NT2/D1 (cell line): ENCODE measurements around the gene CTSD.

Source experiments
- DNase-seq: peaks from one replicate; pipeline ENCODE4 v3.0.0-alpha.2; 2011; ENCODE audit warnings: low read depth, low spot score
- H3K27me3 ChIP-seq: 2 replicates; pipeline ENCODE4 v1.6.0; 2011; ENCODE audit warnings: mild to moderate bottlenecking; ENCODE audit not compliant: insufficient read length, insufficient read depth
- H3K36me3 ChIP-seq: 2 replicates; pipeline ENCODE4 v1.6.1; 2011; ENCODE audit warnings: mild to moderate bottlenecking, low read length, mixed read lengths; ENCODE audit not compliant: insufficient read depth, insufficient read length
- H3K4me1 ChIP-seq: 2 replicates; pipeline ENCODE4 v1.5.1; 2011; ENCODE audit not compliant: insufficient read depth, insufficient read length
- H3K4me3 ChIP-seq: 2 replicates; pipeline ENCODE4 v1.5.1; 2011; ENCODE audit warnings: low read depth; ENCODE audit not compliant: insufficient read length
- H3K9ac ChIP-seq: 2 replicates; pipeline ENCODE4 v1.6.0; 2011; ENCODE audit warnings: low read depth; ENCODE audit not compliant: insufficient read length
- H3K9me3 ChIP-seq: 2 replicates; pipeline ENCODE4 v1.5.1; 2011; ENCODE audit warnings: mild to moderate bottlenecking, low read length; ENCODE audit not compliant: insufficient read depth
- SUZ12 ChIP-seq: IDR thresholded peaks from 2 replicates; pipeline ENCODE4 v1.6.1; 2011; ENCODE audit not compliant: insufficient read length, insufficient read depth; ENCODE audit errors: extremely low read depth
- YY1 ChIP-seq: IDR thresholded peaks from 2 replicates; pipeline ENCODE4 v1.6.1; 2011; ENCODE audit not compliant: insufficient read length, insufficient read depth
- ZNF274 ChIP-seq: IDR thresholded peaks from 2 replicates; pipeline ENCODE4 v1.6.1; 2011; ENCODE audit warnings: mild to moderate bottlenecking, low read depth, low read length

CTSD gene

DNA sequence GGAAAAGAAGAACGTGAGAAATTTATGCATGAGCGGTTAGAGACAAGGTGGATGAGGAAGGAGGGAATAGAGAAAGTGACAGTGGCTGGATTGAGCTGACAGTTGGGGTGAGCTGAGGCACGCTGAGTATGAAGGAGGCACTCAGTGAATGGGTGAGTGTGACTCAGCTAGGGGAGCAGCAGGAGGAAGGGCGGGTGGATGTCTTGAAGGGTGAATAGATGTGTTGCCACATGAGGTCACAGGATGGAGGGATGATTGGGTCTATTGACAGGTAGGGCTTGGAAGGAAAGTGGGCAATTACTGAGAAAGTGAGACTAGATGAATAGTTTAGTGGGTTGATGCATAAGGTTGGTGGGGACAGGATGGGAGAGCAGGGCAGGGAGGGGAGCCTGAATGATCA lies 21.4 kb downstream of the CTSD start:
- no peak for DNase-seq
- no peak overlapping the region for H3K9ac ChIP-seq
- peaks cover 47% of the 10 kb centered on the region for H3K27me3 ChIP-seq
- no peak overlapping the region for H3K4me3 ChIP-seq
- TF ChIP-seq YY1 (no peak), ZNF274 (no peak), SUZ12 (no peak)
- no peaks in the 10 kb centered on the region for H3K4me1 ChIP-seq
- H3K9me3 ChIP-seq: peaks cover 8% of the 10 kb centered on the region
- no peaks in the 10 kb centered on the region for H3K36me3 ChIP-seq

GRCh38 chr11:1741741-1742140 lies 22.0 kb downstream of the CTSD start:
- Histone ChIP-seq H3K36me3 (no peaks in the 10 kb centered on the region), H3K4me3 (no peak overlapping the region), H3K27me3 (peaks cover 53% of the 10 kb centered on the region), H3K9ac (no peak overlapping the region), H3K4me1 (no peaks in the 10 kb centered on the region), H3K9me3 (peaks cover 15% of the 10 kb centered on the region)
- no peak for DNase-seq
- TF ChIP-seq SUZ12 (no peak), ZNF274 (no peak), YY1 (no peak)

- no peak overlapping the region for H3K9ac ChIP-seq
- H3K9me3 ChIP-seq: peaks cover 19% of the 10 kb centered on the region
- H3K4me1 ChIP-seq: no peaks in the 10 kb centered on the region
- peaks cover 61% of the 10 kb centered on the region for H3K27me3 ChIP-seq
- no peak for DNase-seq
- TF ChIP-seq YY1: no peak
- no peak for TF ChIP-seq SUZ12
- TF ChIP-seq ZNF274: no peak
- no peak overlapping the region for H3K4me3 ChIP-seq
- no peaks in the 10 kb centered on the region for H3K36me3 ChIP-seq
These were observed 22.8 kb downstream of the CTSD start for GRCh38 chr11:1740786-1741530.

DNA sequence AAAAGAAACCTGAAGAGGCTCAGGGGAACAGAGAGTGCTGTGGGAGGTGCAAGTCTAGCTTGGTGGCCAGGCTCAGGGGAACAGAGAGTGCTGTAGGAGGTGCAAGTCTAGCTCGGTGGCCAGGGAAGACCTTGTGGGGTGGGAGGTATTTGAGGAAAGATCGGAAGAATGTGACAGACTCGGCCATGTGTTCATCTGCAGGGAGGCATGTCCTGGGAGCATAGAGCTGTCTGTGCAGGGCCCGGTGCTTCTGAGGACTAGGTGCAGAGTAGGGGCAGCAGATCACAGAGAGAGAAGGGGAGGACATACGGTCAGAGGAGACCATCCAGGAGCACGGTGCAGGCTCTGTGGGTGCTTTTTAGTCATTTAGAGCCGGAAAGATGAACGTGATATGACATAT lies 24.2 kb downstream of the CTSD start:
- Histone ChIP-seq H3K36me3 (no peaks in the 10 kb centered on the region), H3K4me3 (no peak overlapping the region), H3K27me3 (peaks cover 71% of the 10 kb centered on the region), H3K4me1 (no peaks in the 10 kb centered on the region), H3K9me3 (peaks cover 15% of the 10 kb centered on the region), H3K9ac (no peak overlapping the region)
- no peak for DNase-seq
- no peak for TF ChIP-seq SUZ12
- TF ChIP-seq ZNF274: no peak
- TF ChIP-seq YY1: no peak

- TF ChIP-seq YY1 (no peak), ZNF274 (no peak), SUZ12 (no peak)
- H3K27me3 ChIP-seq: peaks cover 71% of the 10 kb centered on the region
- no peaks in the 10 kb centered on the region for H3K36me3 ChIP-seq
- H3K4me1 ChIP-seq: no peaks in the 10 kb centered on the region
- H3K9ac ChIP-seq: no peak overlapping the region
- no peak for DNase-seq
- peaks cover 15% of the 10 kb centered on the region for H3K9me3 ChIP-seq
- H3K4me3 ChIP-seq: no peak overlapping the region
These were observed 25.3 kb downstream of the CTSD start for GRCh38 chr11:1738380-1738779.

DNA sequence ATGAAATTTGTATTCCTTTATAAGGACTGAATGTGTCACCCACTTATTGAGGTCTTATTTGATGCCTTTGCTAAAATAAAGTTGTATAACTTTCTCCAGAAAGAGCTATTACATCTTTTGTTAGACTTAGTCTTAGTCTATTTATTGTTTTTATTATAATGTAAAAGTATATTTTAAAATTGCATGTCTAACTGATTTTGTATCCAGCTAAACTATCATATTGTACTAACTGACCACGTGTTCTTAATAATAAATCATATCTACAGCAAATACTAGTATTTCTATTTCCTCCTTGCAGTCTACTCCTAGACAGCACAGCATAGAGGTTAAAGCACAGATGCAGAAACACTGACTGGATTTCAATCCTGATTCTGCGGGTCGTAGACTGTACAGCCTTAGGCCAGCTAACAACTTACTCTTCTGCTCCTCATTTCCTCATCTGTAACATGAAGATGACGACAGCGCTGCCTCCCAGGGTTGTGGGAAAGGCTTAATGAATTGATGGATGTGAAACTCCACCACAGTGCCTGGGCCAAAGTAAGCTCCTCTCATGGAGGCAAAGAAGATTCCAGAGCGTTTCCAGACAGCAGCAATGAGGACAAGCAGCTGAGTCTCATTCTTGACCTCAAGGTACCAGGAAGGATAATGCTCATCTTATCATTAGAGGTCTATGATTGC lies 26.5 kb downstream of the CTSD start:
- peaks cover 64% of the 10 kb centered on the region for H3K27me3 ChIP-seq
- H3K36me3 ChIP-seq: no peaks in the 10 kb centered on the region
- no peak overlapping the region for H3K4me3 ChIP-seq
- DNase-seq: no peak
- no peak overlapping the region for H3K9ac ChIP-seq
- TF ChIP-seq YY1: no peak
- no peak for TF ChIP-seq SUZ12
- no peak for TF ChIP-seq ZNF274
- peaks cover 15% of the 10 kb centered on the region for H3K9me3 ChIP-seq
- H3K4me1 ChIP-seq: no peaks in the 10 kb centered on the region

- H3K4me3 ChIP-seq: no peak overlapping the region
- DNase-seq: no peak
- no peak overlapping the region for H3K9ac ChIP-seq
- no peaks in the 10 kb centered on the region for H3K4me1 ChIP-seq
- peaks cover 57% of the 10 kb centered on the region for H3K27me3 ChIP-seq
- no peaks in the 10 kb centered on the region for H3K36me3 ChIP-seq
- H3K9me3 ChIP-seq: peaks cover 15% of the 10 kb centered on the region
- no peak for TF ChIP-seq YY1
- TF ChIP-seq ZNF274: no peak
- TF ChIP-seq SUZ12: no peak
These were observed 27.2 kb downstream of the CTSD start for GRCh38 chr11:1736447-1736992.
